Measurements from ENCODE around the gene ANKS6.

- TF ChIP-seq KDM4A (IDR thresholded peaks at IDR 0.05; ENCODE audit: low read depth, low read length, severe bottlenecking) (no peak), MAX (IDR thresholded peaks at IDR 0.05) (no peak), NANOG (IDR thresholded peaks at IDR 0.05; ENCODE audit: insufficient read depth, low read depth, low read length, poor library complexity, severe bottlenecking) (no peak), POLR2A (IDR thresholded peaks at IDR 0.05; ENCODE audit: control extremely low read depth in 1 of 2, low read depth in 2 of 2, low read length in 2 of 2) (no peak), HDAC2 (IDR thresholded peaks at IDR 0.05; ENCODE audit: borderline replicate concordance in 1 of 2, low read depth in 2 of 2, low read length in 2 of 2) (no peak), USF2 (IDR thresholded peaks at IDR 0.05; ENCODE audit: low read length) (no peak), JUND (IDR thresholded peaks at IDR 0.05; ENCODE audit: low read length) (no peak), CBX8 (IDR thresholded peaks at IDR 0.05; ENCODE audit: borderline replicate concordance, low read depth, low read length) (no peak), SP2 (IDR thresholded peaks at IDR 0.05; ENCODE audit: low read length) (no peak), HDAC6 (IDR thresholded peaks at IDR 0.05; ENCODE audit: low read depth, low read length) (no peak), SRF (IDR thresholded peaks at IDR 0.05; ENCODE audit: low read depth, low read length) (no peak)
Measured at GRCh38 chr9:98839724-98840123, 43.4 kb upstream of the ANKS6 start.

Data from H1 (cell line).